HG03095 (cell line): ENCODE results near the gene MTUS2.

Source experiments
- ATAC-seq: cut with Tn5 transposase; IDR thresholded peaks from one replicate; pipeline ENCODE4 v1.9.1; 2021; ENCODE audit warnings: moderate library complexity; ENCODE audit not compliant: unreplicated experiment

Gene MTUS2

GRCh38 chr13:29021717-29022116 lies 201.6 kb downstream of the MTUS2 start:
- no peak for ATAC-seq

- ATAC-seq = no peak
Measured at GRCh38 chr13:29022410-29022809, 202.3 kb downstream of the MTUS2 start.

- ATAC-seq = no peak
Measured at GRCh38 chr13:29022968-29023367, 202.8 kb downstream of the MTUS2 start.

- ATAC-seq = no peak
Measured at GRCh38 chr13:29024783-29025182, 204.6 kb downstream of the MTUS2 start.

- ATAC-seq = no peak
Measured at GRCh38 chr13:29028868-29029267, 208.7 kb downstream of the MTUS2 start.

GRCh38 chr13:29038700-29039099 lies 218.6 kb downstream of the MTUS2 start:
- ATAC-seq = no peak

GRCh38 chr13:29039212-29039611 lies 219.1 kb downstream of the MTUS2 start:
- no peak for ATAC-seq

- ATAC-seq = no peak
Measured at GRCh38 chr13:29046588-29046987, 226.4 kb downstream of the MTUS2 start.

- no peak for ATAC-seq
Measured at GRCh38 chr13:29049524-29049923, 229.4 kb downstream of the MTUS2 start.

- ATAC-seq = no peak
Measured at GRCh38 chr13:29050719-29051118, 230.6 kb downstream of the MTUS2 start.

- ATAC-seq = no peak
Measured at GRCh38 chr13:29059800-29060199, 239.7 kb downstream of the MTUS2 start.

- no peak for ATAC-seq
Measured at GRCh38 chr13:29065142-29065541, 245.0 kb downstream of the MTUS2 start.

GRCh38 chr13:29067306-29067945 lies 247.3 kb downstream of the MTUS2 start:
- ATAC-seq = no peak

- no peak for ATAC-seq
Measured at GRCh38 chr13:29073755-29074154, 253.6 kb downstream of the MTUS2 start.

GRCh38 chr13:29077051-29077813 lies 257.1 kb downstream of the MTUS2 start:
- ATAC-seq = no peak

- ATAC-seq = peak; percentile 75
Measured at GRCh38 chr13:29081036-29081435, 260.9 kb downstream of the MTUS2 start.

GRCh38 chr13:29081697-29082440 lies 261.7 kb downstream of the MTUS2 start:
- no peak for ATAC-seq

GRCh38 chr13:29099781-29100406 lies 279.8 kb downstream of the MTUS2 start:
- no peak for ATAC-seq

GRCh38 chr13:29100758-29101157 lies 280.6 kb downstream of the MTUS2 start:
- ATAC-seq = no peak

- no peak for ATAC-seq
Measured at GRCh38 chr13:29101409-29101808, 281.3 kb downstream of the MTUS2 start.

GRCh38 chr13:29101905-29102304 lies 281.8 kb downstream of the MTUS2 start:
- no peak for ATAC-seq
